COLO829 (cell line): ENCODE measurements around the gene ATAD2B.
A peak's percentile ranks its signal among the peaks of the same experiment; 100 is the strongest.
"Not testable (repeated sequence)": the region's sequence is repeated elsewhere in the genome, so short reads cannot be mapped to it uniquely, and the experiment has no call there.

Experiments
- DNase-seq: peaks from one replicate; pipeline ENCODE4 v3.0.0; 2012; ENCODE audit warnings: low spot score

Gene ATAD2B

DNA sequence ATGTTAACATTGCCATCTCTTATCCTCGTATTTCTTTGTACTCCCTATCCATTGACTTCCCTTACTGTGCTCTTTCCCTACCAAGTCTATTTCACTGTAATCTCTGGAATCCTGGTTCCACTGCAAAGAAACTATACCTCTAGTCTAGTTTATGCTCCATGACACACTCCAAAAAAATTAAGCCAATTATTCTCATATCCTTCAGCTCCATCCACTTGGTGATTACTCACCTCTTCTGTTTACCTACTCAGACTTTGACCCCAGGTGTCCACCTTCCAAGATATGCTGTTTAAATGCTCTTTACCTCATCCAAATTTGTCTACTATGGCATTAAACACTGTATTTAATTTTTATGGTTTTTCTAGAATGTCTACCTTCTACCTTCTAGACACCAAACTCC, 137.9 kb downstream of the ATAD2B start:
- no peak for DNase-seq

DNA sequence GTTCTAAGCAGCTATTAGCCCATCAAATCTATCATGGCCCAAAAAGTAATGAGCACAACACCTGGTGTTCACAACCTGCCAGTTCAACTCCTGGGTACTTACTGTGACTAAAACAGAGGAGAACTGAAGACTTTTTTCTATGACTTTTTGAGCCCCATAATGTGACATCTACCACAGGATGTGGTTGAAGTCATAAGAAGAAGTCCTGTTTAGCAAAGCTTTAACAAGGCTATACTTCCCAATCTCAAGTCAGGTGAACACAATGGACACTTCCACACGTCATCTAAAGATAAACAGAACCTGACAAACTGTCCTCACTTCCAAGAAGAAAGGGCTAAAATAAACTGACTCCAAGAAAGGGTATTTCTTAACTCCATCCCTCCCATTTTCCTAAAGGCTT, 138.8 kb downstream of the ATAD2B start:
- no peak for DNase-seq

DNA sequence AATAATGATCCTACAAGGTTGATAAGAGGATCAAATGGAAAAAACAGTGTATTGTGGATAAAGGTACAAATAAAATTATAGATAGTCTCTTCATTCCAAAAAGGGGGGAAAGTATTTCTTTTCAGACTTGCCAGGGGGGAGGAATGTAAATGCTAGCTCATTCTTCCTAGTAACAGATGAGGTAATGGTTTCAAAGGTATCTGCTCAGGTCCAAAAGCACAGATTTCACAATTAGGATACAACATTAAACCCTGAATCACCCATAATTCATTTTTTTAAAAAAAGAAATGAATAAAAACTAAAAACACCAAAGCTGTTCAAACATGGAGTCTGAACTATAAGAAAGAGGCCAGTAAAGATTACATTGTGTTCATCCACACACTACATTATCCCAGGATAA, 142.0 kb downstream of the ATAD2B start:
- DNase-seq, result no peak

DNA sequence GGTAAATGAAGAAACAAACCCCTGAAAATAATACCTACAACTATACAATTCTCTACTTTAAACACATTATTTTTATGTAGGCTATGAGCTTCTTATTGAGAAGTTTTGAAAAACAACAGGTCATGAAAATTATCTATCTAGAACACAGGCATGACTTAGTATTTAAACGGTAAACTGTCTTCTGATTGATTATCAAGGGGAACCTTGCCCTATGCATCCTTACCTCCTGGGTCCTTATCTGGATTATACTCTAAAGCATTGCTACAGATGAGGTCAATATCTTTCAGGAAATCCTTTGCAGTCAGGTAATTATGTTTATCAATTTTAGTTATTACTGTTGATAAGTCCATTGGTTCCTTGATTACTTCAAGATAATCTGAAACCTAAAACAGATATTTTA, 144.3 kb downstream of the ATAD2B start:
- DNase-seq, result no peak

DNA sequence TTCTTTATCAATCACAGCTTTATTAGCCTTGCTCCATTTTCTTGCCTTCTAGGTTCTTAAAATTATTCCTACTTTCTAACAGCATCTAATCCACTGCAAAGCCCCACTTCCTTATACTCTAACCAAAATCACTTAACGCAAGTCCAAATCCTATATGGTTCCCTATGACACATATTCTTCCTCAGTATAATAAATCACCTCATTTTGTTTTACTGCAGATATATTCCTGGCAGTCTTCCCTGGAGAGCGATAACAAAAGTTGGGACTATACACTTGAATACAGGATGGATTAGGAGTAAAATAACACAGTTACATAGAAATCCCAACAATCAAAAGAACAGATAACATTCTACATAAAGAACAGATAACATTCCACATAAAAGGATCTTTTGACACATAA, 144.8 kb downstream of the ATAD2B start:
- no peak for DNase-seq

DNA sequence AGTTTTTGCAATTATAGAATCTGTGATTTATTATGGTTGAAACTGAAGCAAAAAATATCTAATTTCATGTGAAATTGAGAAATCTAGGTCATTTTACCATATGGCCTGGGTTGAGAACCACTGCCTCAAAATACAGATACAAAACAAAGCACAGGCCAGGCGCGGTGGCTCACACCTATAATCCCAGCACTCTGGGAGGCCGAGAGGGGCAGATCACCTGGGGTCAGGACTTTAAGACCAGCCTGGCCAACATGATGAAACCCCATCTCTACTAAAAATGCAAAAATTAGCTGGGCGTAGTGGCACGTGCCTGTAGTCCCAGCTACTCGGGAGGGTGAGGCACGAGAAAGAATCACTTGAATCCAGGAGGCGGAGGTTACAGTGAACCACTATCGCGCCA, 146.5 kb downstream of the ATAD2B start:
- DNase-seq, result not testable (repeated sequence)

DNA sequence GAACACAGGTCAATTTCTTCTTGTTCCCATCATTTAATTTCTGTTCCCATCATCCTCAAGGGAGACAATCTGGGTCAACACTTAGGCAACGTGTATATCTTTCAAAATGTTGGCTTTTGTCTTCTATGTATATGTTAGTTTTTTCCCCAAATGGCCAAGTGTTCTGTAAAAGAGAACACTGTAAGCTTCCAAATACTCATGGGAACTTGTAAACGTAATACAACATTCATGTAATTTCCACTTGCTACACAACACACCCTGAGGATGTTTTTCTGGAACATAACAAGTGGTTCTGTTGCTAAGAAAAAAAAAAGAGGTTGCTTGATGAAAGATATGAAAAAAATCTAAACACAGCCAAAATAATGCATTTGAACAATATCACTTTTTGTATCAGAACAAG, 149.1 kb downstream of the ATAD2B start:
- DNase-seq, result no peak

DNA sequence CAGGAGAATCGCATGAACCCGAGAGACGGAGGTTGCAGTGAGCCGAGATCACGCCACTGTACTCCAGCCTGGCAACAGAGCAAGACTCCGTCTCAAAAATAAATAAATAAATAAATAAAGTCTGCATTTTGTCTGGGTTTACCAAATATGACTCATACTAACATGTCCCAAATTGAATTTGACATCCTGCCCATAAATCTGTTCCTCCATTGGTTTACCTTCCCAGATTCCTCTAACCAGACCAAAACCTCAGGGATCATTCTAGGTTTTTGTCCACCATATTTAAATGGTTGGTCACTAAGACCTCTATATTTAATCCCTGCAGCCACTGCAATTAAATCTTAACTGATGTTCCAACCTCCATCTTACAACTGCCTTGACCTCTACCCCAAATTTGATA, 150.9 kb downstream of the ATAD2B start:
- no peak for DNase-seq

DNA sequence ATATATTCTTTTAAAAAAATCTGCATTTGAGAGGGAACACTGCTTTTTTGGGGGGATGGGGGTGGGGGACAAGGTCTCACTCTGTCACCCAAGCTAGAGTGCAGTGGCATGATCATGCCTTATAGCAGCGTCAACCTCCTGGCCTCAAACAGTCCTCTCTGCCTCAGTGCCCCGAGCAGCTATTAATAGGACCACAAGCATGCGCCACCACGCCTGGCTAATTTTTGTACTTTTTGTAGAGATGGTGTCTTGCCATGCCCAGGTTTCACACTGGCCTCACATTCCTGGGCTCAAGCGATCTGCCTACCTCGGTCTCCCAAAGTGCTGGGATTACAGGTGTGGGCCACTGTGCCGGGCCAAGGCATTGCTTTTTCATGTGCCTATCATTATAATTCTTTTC, 154.2 kb downstream of the ATAD2B start:
- no peak for DNase-seq

DNA sequence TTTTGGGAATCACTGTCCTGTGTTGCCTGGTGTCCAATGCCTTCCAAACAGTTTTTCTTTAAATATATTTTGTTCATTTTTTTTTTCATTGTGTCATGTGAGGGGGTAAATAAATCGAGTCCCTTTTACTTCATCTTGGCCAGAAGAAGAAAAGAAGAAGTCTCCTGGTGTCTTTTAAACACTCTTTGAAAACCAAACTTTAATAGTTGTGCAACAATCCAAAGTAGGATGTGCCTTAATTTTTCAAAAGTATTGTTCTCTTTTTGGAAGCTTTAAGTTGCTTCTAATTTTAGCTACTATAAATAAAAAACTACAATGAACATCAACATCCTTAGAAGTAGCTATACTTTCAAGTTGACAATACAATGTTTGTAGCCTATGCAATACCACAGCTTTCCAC, 154.9 kb downstream of the ATAD2B start:
- no peak for DNase-seq

DNA sequence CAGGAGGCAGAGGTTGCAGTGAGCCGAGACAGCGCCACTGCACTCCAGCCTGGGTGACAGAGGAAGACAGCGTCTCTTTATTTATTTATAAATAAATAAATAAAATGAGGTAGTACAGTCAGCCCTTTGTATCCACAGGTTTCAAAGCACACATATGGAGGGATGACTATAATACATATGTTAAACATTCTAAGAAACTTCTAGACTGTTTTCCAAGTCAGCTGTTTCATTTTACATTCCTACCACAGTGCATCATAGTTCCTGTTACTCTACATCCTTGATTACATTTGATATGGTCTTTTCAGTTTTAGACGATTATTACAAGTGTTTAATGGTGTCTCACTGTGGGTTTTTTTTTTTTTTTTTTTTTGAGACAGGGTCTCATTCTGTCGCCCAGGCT, 157.6 kb downstream of the ATAD2B start:
- DNase-seq, result no peak

DNA sequence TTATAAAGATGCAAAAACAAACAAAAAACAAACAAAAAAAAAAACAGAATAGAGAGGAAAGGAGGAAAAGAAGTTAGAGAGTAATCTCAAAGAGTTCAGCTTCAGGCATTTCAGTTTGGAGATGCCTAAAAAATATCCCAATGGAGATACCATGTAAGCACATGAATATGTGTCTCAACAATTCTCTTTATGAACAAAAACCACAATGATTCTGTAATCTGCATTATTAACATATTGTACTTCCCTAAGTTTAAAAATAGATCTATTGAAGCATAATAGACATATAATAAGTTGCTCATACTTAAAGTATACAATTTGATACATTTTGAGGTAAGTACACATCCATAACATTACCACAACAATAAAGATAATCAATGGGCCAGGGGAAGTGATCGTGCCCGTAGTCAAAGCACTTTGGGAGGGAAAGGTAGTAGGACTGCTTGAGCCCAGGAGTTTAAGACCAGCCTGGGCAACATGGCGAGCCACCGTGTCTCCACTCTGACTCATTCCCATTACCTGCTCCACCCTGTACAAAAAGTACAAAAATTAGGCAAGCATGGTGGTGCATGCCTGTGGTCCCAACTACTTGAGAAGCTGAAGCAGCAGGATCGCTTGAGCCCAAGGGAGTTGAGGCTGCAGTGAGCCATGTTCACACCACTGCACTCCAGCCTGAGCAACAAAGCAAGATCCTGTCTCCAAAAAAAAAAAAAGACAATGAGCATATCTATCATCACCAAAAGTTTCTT, 158.9 kb downstream of the ATAD2B start:
- no peak for DNase-seq

DNA sequence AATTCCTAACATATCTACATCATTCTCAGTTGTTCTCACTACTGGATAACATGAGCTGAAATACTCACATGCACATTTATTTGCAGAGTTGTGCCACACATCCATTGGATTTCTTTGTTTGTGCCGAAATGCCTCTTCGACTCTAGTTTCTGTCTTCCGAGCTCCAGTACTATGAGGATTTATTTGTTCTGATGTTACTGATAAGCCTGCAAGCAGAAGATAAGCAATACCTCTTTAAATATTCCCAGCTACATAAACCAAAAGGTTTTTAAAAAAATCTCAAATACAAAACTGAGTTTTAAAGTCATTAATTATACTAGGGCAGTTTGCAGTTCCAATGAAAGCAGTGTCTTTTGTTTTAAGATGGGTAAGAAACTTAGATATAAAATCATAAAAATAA, 164.8 kb downstream of the ATAD2B start:
- DNase-seq, result no peak

DNA sequence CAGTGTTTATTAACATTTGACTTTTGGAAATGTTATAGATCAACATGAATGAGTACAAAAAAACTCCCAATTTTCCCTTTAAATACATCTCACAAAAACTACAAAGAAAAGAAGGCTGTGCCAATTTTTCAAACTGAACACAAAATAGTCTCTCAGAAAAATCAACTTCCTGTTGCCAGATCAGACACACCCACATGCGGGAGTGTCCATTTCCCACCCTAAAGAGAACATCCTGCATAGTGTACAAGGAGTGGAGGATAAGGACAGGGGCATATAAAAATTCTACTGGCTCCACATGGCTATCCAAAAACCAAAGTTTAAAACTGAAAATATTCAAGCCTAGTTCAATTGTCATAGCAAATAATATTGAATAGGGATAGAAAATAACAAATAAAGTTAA, 165.3 kb downstream of the ATAD2B start:
- DNase-seq, result no peak

DNA sequence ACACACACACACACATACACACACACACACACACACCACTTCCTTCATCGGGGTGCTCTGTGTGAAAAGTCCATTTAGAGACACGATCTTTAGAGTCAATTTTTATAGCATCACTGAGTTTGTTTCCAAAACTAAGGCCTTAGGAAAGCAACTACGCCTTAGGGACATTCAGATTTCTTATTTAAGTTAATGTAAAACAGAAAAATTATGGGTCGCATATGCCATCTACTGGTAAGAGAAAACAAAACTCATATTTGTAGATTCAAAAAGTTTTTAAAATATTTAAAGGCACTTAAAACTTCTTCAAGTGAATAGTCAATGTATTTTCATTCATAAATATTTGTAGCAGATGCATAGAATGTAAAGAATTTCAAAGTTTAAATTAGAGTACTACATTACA, 166.2 kb downstream of the ATAD2B start:
- peak; percentile 13 for DNase-seq

DNA sequence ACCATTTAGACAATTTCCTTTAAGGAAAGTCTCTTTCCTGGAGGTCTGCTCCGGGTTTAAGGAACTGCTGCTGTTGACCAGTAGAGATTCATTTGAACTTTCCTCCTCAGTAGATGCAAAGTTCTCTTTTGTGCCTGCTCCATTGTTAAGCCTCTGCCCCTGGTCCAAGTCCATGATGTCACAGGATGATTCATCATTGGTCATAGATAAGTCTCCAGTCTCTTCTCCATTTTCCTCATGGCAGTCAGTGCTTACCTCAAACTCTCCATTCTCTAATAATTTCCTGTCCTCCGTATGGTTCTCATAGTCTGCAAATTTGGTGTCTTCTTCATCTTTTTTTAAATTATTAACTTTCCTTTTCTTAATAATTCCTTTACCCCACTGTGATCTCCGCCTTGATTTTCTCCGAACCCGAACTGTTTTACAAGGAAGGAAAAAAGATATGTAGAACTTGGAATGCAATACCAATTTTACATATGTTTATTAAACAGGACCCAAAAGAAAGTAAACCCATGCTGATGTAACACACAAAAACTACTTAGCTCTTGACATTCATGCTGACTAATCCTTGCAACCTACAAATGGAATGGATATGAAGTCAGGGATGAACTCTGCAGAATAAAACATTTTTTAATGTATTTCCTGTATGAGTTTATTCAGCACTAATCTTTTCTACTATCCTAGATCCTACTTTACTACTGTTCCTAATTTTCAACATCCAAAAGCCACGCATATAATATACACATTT, 169.1 kb downstream of the ATAD2B start:
- DNase-seq, result peak; percentile 68

DNA sequence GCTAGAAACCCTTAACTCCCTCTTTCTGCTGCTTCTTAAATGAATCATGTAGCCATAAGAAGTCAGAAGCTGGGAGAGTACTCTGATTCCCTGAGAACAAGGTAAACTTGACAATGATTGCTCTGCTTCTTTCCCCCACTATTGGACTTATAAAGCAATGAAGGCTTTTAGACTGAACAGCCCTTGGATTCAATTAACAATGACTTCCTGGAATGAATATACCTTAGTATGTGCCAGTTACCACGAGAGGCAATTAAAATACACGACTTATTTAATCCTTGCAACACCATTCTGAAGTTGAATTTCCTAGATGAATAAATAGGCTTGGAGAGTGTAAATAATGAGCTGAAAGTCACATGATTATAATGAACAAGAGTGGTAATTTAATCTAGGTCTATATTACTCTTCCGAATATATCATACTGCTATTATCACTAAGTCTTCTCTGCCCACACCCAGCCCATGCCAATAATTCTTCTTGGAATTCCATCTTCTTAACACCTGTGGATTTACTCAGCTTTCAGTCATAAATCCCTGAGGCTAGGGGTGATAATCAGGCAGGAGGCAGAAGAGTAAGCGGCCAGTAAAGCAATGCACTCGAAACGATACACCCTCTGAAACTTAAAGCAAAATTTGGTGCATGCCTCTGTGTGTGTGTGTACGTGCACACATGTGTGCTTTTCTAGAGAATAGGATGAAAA, 170.2 kb downstream of the ATAD2B start:
- no peak for DNase-seq

DNA sequence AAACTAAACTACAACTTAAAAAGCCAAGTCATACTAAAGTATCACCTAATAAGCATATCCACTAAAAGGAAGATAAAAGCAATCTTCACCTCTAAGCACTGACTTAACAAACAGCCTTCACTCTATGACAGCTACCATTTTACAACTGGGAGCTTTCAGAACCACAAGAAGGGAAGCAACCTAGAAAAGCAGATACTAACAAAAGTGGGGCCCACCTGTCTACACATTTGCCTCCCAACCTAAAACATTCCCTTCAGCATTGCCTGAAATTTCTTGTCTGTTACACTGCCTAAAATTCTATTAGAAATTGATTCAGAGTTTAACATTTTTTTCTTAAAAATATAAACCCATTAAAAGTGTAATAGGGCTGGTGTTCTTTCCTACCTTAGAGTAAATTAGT, 172.0 kb downstream of the ATAD2B start:
- DNase-seq, result no peak

DNA sequence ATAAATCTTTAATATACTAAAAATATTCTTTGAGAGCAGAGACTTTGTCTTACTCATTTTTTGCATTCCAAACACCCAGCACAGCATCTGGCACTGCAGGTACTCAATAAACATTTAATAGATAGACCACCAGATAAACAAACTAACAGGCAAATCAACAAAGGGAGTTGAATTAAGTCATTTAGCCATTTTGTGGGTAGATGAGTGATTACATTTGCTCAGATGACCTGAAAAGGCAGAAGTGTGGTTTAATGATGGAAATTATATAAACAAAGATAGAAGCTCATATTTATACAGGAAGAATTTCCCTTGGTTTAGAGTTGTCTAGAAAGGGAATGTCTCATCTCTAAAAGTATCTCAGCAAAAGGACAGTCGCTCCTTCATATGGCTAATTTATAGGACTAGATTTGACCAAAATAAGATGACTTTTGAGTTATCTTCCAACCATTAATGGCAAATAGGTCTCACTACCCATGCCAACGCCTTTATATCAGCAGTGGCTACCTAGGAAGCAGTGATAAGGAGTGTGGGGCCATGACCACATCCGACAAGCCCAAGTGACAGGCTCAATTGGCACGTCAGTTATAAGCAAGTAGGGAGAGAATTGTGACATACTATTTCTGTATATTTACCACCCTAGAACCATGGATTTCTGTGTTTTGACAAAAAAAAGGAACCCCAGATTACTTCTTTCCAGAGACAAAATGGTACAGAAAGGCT, 173.5 kb downstream of the ATAD2B start:
- no peak for DNase-seq

DNA sequence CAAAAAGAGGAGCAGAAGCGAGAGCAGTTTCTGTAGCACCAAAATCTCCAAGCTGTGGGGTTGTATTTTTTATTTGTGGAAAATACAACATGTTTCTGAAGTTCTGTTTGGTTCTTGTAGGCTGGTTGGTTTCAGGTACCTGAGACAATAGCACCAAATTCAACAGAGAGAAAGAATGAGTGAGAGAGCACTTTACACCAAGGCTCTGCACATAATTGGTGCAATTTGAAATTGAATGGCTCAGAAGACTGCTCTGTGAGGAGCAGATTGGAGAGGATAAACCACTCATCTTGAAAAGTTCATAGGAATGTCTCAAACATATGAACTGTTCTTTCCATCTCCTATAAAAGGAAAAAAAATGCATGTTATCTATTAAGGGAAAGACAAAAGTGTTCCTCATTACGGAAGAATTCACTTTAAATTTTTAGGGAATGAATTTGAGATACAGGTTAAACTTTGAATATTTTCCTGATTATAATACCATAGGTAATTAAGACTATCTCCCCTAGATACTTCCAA, 175.1 kb downstream of the ATAD2B start:
- no peak for DNase-seq

DNA sequence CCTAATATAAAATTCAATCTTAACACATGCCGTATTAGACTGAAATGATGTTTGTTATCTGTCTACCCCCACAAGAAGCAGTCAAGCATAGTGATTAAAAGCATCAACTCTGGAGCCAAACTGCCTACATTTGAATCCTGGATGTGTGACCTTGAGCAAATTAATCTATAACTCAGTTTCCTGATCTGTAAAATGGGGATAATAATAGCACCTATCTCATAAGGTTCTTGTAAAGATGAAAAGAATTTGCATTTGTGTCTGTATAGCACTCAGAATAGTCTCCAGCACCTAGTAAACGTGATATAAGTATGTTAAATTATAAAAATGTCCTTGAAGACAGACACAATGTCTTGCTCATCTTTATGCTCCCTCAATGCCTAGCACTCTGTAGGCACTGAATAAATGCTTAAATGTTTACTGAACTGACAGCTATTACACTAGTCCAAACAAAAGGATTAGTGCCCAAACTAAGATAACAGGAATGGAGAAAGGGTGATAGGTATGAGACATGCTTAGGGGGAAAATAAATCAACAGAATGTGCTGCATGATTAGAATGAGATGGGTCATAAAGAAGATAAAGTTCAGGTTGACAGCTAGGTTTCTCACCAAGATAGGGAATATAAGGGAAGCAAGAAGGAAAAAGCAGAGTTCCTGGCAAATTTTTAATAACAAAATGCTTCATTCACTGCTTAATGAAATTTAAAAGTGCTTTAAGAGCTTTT, 180.6 kb downstream of the ATAD2B start:
- DNase-seq, result no peak

DNA sequence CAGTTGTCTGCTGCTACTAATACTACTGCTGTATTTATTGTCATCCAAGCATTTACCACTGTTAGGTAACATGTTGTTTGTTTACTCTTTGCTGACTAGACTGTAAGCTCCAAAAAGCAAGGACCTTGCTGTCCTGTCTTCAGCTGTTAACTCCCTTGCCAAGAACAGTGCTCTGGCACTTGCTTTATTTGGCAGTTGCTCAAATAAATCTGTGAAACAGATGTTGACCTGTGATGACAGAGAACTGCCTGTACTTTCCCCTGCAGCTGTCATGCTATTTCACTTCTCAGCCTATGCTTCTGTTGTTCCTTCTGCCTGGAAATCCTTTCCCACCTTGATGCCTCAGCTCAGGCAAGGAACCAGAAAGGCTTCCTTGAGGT, 181.2 kb downstream of the ATAD2B start:
- DNase-seq, result no peak
